ENCODE results near the gene NTNG1.
"Not testable (repeated sequence)": the region's sequence is repeated elsewhere in the genome, so short reads cannot be mapped to it uniquely, and the experiment has no call there.

The NTNG1 gene

DNA sequence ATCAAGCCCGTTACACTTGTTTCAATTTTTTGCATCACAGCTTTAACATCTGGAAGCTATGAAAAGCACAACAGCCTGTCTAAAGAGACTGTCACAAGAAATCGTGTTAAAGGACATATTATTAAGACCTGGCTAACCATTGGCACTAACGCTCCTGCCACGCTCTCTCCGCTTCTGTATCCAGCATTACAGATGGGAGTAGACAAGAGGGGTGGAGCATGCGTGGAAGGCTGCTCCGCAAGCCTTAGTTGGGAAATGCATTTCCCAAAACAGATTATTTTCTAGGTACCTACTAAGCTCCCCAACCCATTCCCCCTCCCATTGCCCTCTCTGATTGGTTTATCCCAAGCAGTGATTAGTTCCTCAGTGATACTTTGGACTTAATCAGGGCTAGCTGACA, 72.4 kb downstream of the NTNG1 start:
- no peak for DNase-seq

DNA sequence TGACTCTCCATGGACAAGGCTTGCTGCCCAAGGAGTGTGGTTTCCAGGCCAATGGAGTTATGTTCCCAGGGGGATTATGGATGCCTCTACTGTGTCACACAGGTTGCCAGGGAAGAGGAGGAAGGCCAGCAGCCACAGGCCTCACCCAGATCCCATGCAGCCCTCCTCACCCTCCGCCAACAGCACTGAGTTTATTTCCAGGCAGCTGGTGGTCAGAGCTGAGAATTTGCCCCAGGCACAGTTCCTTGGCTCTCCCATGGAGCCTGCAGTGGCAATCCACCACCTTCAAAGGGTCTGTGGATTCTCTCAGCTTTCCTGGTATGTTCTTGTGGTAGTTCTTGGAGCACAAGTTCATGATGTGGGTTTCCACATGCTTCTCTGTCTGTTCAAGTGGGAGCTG, 79.2 kb downstream of the NTNG1 start:
- no peak for DNase-seq

DNA sequence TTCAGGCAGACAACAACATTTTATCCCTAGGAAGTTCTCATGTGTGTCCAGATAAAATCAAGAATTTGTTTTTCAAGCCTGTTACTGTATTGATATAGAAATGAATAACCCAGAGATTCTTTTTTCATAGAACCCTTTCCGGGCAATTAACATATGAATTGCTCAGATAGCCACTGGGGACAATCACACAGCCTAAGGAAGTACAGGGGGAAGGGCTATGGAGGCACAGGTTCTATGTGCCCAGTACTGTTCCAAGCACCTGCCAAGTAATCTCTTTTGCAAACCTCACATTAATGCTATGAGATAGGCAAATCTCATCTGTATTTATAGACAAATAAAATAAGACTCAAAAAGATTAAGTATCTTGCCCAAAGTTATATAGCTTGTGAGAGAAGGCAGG, 84.9 kb downstream of the NTNG1 start:
- no peak for DNase-seq

DNA sequence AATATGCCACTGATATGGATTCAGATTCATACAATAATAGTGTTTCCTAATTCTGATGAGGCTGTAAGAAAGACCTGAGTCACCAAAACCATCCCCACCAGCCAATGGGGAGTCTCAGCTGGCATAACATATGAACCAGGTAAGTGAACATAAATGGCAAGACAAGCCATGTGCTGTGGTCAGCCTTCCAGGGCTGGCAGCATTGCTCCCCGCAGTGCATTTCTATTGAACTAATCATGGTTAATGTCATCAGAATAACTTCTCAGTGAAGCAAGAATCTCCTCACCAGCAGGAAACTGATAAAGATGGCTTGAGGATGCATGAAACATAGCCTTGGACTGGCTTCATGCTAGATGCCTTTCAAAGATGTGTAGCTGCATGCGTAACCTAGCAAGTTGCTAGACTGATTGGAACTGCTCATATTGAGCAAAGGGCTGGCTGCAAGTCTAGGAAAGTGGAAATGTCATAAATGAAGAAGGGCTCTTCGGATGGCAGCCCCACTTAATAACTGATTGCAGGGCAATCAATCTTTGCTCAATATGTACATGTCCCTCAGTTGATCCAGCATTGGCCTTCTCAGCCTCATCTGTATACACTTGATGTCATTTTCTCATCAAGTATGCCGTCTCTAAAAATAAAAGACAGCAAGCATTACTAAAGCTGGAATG, 88.0 kb downstream of the NTNG1 start:
- no peak for DNase-seq

DNA sequence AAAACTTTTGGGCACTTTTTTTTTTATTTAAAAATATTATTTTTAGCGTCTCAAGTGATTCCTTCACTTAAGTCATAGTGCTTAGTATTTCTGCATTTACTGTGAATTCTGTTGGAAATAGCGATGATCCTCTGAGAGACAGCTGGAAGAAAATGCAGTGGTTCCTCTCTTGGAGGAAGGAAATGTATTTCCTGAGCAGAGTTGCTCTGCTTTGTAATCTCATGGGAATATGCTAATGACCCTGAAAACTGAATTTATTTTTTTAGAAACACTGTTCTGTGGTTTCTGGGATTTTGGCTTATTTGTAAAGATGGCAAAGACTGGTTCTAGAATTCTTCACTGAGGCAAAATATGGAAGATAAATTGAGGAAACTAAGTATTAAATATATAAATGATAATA, 88.9 kb downstream of the NTNG1 start:
- no peak for DNase-seq

DNA sequence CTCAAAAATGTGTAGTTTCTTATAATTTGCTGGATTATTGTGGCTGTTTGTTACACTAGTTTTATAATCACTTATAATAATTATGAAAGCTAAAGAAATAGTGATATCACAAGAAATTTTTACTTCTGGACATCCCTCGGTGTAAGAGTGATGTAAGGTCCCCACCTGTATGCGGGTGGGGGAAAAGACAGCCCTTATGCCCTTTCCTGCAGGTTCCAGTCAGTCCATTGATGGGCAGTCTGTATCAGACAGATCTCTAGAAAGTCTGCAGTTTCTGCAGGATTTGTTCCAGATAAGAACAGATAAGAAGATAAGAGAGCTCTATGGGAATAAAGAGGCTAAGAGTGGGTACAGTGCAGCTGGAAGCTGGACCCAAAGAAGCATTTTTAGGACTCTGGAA, 89.3 kb downstream of the NTNG1 start:
- no peak for DNase-seq

DNA sequence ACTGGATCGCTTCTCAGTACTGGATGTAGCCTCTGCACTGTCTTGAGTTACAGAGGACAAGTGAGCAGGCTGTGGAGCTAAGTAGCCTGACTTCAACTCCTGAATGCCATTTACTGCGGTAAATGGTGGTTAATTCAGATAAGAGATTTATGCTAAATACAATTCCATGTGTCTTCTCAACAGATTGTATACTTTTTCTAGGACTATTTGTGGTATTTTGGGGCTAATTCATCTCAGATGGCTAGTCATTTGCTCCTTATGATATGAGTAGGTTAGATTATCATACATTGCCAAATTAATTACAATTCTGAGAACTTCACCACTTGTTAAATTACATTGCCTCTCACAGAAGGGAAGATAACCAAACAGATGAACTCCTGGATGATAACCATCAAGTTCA, 90.5 kb downstream of the NTNG1 start:
- no peak for DNase-seq

DNA sequence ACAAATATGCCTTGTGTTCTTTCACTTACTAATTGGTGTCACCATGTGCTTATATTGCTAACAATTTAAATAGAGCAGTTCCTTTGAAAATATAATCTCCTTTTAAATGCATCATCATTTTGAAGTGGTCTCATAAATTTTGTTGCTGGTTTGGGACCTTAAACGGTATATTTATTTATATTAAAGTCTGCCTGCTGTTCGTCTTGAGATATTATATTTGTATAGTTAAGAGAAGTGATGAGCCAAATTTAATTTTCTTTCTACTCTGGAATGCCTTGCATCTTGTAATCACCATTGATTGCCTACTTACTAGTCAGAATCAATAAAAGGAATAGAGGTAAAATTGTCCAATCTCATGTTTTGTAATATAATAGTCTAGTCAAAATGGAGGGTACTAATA, 91.6 kb downstream of the NTNG1 start:
- DNase-seq: no peak

DNA sequence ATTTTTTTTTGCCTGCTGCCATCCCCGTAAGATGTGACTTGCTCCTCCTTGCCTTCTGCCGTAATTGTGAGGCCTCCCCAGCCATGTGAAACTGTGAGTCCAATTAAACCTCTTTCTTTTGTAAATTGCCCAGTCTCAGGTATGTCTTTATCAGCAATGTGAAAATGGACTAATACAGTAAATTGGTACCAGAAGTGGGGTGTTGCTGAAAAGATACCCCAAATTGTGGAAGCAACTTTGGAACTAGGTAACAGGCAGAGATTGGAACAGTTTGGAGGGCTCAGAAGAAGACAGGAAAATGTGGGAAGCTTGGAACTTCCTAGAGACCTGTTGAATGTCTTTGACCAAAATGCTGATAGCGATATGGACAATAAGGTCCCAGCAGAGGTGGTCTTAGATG, 95.9 kb downstream of the NTNG1 start:
- not testable (repeated sequence) for DNase-seq

DNA sequence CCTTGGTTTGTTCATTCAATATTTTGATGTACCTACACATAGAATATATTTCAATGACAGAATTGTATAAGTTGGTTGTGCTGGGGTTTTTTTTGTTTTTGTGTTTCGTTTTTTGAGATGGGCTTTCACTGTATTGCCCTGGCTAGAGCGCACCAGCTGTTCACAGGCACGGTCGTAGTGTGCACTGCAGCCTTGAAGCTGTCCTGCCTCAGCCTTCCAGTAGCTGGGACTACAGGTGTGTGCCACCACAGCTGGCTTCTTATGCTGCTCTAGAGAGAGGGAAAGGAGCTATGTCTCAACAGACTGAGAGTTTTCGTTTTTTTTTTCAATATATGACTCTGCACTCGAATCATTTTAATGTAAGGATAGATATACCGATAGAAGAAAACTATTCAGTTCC, 102.6 kb downstream of the NTNG1 start:
- DNase-seq: no peak

DNA sequence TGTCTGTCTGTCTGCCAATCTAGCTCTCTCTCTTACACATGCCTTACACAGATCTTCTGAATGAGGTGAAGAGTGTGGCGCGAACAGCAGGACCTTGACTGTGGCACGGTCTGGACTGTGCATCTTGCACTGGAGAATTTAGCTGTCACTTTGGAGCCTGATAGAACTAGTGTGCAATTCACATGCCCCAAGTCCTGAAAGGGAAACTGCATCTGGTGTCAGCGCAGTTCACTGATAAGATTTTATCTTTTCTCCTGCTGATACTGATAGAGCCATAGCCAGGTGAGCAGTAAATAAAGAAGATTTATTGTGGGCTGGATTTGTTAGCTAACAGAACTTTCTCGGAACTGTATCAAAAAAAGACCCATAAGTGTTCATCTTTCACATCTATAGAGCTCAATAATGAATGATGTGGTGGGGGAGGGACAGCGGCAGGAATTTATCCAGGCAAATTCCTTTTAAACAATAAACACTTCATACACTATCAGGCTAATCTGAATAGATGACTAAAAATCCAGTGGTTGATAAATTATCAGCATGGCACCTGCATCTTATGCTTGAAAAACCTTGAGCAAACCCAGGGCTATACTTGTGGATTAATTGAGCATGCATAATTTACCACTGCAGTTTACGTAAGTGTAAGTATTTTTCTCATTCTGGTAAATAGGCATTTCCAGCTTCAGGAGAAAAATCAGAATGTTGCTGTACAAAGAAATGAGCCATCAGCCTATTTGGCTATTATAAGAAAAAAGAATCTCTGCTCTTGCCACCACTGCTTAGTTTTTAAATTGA, 104.1 kb downstream of the NTNG1 start:
- DNase-seq: no peak

DNA sequence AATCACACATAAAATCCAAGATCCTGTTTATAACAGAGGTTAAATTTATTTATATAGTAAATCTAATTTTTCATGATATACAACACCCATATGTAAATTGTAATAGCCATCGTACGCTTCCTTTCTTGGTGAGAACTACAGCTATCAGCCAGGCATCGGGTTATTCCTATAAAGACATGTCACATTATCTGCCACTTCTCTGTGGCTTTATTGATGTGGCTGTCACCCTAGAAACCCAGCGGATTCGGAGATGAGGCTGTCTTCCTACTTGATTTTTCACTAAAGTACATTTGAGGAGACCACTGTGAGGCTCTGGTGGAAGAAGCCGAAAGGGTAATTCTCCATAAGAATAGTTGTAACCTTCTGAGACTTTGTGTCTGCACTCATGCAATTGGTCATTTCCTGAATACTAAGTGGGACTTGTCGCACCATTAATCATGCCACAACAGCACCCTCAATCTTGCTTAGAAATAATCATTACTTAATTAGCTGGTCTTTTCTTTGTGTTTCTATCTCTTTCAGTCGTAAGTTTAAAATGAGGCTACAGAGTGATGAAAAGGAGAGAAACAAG, 106.0 kb downstream of the NTNG1 start:
- no peak for DNase-seq

DNA sequence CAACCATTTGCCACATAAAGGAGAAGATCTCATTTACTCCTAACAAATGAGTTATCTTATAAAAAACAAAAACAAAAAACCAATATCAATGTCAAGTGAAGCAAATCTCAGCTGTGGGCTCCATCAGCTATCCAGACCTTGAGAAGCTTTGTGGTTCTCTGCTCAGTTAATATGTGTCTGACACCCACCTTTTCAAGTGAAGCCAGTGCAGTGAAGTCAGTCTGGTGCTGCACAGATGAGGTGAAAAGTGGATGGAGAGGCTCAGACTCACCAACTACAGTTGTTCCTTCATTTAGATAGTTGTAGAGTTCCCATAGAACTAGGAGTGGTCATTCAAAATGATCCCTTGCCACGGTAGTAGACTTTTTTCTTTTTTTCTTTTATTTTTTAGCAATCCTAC, 106.8 kb downstream of the NTNG1 start:
- DNase-seq: no peak

DNA sequence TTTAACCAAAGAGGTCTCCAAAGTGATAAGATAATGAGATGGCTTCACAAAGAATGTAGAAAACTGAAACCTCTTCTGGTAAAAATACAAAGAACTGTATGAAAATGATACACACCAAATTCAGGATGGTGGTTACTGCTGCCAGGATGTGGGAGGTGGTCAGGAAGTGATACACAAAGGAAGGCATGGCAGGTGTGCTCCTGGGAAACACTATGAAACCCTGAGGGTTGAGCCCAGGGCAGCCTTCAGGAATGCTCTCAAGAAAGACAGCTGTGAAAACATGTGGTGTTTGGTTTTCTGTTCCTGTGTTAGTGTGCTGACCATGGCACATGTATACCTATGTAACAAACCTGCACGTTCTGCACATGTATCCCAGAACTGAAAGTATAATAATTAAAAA, 109.3 kb downstream of the NTNG1 start:
- no peak for DNase-seq

DNA sequence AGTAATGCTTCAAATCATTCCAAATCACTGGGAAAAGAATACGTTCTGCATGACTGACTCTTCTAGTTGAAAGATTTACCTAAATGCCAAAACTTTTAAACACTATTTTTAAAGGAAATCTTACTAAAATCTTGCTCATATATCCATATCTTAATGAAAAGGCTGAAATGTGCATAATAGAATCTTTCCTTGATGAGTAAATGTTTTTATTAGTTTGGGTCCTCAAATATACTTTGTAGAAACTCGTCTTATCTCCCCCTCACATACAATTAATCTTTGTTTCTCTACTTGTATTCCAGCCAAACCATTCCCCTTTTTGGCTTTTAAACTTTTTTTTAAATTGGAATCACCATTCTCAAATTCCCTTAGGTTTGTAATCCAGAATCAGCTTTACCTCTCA, 110.2 kb downstream of the NTNG1 start:
- DNase-seq: no peak

DNA sequence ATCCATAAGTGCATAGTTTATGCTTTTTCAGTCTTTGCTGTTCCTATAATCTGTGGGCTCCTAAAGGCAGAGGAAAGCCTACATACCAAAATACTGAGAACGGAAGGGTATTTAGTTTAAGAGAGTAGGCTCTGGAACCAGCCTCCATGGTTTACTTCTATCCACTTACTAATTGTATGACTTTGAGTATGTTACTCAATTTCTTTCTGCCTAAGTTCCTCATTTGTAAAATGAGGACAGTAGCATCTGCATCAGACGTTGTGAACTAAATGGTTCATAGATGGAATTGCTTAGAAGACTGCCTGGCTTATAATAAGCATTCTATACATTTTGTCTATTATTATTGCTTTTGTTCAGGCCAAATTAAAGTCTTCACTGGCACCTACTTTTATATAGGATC, 111.0 kb downstream of the NTNG1 start:
- DNase-seq: no peak

DNA sequence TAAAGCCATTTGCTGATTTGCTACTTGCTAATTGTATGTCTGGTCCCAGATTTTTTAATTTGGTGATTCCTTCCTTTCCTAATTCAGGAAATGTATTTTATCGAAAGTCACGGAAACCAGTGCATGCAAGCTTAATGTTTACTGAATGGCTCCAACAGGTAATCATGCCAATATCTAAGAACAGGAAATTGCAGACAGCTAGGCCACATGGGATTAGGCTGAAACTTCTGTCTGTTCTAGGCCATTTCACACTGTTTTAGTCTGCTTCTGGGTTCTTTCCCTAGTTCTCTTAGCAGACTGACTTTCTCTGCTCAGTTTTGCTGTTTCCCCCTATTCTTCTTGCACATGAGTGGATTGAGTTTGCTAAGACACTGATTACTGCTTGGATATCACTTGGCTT, 111.4 kb downstream of the NTNG1 start:
- no peak for DNase-seq

DNA sequence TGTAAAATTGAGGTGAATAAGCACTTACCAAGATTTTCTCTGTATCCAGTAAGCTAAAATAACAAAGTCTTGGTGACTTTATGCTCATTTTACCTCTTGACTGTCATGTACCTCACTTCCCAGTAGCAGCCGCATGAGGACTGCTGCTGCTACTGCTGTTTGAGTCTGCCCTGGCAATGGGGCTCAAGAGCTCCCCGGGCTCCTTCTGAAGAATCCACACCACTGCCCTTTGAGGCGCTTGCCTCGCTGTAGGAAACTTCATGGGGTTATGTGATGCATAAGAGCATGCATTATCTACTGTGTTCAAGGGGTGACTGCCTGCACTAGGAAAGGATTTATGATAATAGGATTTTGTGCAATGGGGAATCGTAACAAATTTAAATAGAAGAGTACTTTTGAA, 113.5 kb downstream of the NTNG1 start:
- no peak for DNase-seq

DNA sequence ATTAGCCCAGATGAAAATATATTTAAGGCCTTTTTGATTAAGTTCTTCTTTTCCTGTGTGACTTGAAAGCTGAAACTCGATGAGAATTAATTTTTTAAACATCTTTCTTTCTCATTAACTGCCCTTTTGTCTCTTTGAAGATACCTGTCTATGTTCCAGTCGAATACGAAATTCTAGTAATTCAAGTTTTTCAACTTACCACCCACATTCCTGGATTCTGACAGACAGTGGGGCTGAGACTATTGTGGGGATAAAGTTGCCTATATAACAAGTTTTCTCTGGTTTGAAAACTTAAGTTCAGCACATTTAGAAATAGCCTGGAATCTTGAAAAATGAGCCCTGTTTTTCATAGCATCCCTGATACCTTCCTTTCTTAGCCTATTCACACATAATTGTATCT, 114.6 kb downstream of the NTNG1 start:
- no peak for DNase-seq

DNA sequence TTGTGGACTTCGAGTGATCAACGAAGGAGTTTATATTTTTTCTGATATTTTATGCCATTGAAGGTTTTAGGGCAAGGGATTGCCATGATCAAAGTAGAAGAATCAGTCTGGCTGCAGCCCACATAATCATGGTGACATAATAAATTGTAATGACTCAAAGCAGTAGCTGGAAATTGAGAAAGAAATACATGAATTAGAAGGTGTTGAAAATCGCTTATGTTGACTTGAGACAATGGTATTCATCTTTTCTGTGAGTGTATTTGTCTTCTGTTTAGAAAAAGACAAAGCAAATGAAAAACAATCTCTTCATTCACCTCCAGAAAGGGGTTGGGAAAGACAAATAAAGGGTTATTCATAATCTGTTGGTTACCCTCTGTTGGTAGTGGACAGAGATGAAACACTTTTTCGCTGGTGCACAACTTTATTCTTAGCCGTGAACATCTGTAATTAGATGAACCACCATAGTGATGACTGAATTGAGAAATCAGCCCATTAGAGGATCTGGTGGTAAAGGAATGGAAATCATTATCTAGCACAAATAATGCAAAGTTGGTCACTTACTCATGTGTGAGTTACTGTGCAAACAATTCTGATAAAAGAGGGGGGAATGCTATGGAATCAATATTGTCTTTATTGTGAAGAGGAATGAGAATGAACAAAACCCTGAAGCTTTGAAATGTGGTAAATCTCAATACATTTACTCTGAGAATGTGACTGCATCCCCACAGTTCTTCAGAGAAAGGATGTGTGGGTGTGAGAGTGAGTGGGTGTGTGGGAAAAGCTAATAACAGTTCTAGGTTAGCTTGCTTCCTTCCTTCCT, 121.8 kb downstream of the NTNG1 start:
- no peak for DNase-seq

DNA sequence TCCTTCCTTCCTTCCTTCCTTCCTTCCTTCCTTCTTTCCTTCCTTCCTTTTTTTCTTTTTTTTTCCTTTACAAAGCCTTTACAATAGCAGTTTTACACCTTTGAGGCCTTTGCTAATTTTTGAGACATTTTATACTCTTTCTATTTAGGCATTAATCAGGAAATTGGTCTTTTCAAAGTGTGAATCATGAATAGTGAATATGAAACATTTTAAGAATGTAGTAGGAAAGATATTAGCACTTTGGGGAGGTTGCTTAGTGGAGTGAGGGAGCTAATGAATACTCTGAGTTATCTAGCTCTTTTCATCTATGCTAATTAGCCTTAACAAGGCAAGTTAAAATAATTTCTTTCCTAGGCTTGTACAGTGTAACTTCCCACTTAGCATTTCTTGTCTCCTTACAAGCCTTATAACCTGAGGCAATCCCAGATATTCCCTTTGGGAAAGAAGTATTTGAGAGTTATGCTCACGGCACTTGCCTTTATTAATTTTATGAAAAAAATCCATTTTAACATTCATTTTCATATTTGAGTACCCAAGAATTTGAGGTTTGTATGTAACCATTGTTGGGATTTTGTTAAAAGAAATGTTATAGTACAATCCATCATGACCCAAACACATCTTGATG, 122.6 kb downstream of the NTNG1 start:
- no peak for DNase-seq

DNA sequence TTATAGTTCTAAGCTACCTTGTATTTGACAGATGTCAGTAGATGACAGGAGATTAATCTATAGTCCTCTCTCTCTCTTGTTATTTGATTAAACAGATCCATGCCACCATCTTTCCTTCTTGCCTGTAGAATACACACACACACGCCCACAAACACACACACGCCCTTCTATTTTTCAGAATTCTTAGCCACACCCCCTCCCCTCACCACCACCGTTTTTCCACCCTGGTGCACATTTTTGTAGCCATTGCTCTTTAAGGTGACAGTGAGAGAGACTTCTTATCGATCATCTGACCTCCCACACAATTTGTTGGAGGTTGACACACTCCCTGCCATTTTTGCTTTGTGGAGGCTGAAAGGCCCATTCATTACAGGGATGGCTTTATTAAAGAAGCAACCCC, 123.2 kb downstream of the NTNG1 start:
- DNase-seq: no peak

DNA sequence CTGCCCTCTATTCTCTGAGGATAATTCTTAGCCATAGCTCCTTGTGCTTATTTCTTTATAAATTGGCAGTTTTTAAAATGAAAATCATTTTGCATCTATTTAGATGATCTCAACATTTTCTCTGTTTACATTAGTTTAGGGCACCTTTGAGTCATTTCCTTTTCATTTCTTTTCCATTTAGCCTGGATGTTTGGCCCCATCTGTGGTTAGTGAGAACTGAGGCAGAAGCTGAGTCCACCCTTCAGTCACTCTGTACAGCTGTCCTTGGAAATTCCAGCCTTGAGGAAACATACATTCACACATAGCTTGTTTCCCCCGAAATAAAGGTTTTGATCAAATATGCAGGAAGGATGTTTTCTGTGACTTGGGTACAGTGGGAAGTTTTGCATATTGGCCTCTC, 123.7 kb downstream of the NTNG1 start:
- DNase-seq: no peak

Measured in activated CD4-positive, alpha-beta T cell treated with anti-CD3 and anti-CD28 coated beads for 1 hour (primary cell).